ENCODE measurements around the gene BSG.

Gene BSG

DNA sequence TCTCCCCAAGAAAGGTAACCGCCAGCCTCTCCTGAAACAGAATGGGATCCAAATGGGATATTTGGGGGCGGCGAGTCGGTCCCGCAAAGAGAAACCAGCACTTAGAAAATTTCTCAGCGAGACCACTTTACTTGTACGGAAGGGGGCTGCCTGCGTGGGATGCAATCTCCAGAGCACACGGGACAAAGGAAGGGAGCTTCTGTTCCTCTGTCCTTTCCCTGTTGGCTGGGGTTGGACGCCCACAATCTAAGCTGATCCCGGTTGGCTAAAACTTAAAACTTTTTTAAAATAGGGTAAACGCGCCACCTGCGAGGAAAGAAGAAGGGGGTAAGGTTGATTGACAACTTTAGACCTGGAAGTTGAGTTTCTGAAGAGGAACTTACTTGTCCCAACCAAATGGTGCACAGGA lies 826 bp upstream of the BSG start:
- H3K4me3 ChIP-seq (ENCODE audit: low read depth, low read length) = peak overlapping the region; percentile 42
- no peak overlapping the region for H3K9ac ChIP-seq
- TF ChIP-seq, protein P1, sequence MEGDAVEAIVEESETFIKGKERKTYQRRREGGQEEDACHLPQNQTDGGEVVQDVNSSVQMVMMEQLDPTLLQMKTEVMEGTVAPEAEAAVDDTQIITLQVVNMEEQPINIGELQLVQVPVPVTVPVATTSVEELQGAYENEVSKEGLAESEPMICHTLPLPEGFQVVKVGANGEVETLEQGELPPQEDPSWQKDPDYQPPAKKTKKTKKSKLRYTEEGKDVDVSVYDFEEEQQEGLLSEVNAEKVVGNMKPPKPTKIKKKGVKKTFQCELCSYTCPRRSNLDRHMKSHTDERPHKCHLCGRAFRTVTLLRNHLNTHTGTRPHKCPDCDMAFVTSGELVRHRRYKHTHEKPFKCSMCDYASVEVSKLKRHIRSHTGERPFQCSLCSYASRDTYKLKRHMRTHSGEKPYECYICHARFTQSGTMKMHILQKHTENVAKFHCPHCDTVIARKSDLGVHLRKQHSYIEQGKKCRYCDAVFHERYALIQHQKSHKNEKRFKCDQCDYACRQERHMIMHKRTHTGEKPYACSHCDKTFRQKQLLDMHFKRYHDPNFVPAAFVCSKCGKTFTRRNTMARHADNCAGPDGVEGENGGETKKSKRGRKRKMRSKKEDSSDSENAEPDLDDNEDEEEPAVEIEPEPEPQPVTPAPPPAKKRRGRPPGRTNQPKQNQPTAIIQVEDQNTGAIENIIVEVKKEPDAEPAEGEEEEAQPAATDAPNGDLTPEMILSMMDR (IDR thresholded peaks at IDR 0.05) = no peak
- H3K27me3 ChIP-seq (ENCODE audit: control insufficient read depth, insufficient read depth, low read length) = no peaks in the 10 kb centered on the region
- H3K79me2 ChIP-seq = peaks cover 38% of the 10 kb centered on the region
- peak overlapping the region; percentile 69 for H3K27ac ChIP-seq
- H3K4me1 ChIP-seq = no peaks in the 10 kb centered on the region
- H3K36me3 ChIP-seq (ENCODE audit: control insufficient read depth, insufficient read depth, low read length) = no peaks in the 10 kb centered on the region
- no peaks in the 10 kb centered on the region for H3K9me3 ChIP-seq (ENCODE audit: control insufficient read depth, low read length)
- H3K4me2 ChIP-seq (ENCODE audit: low read length) = peak overlapping the region; percentile 80
- peak overlapping the region; percentile 91 for H2AFZ ChIP-seq

DNA sequence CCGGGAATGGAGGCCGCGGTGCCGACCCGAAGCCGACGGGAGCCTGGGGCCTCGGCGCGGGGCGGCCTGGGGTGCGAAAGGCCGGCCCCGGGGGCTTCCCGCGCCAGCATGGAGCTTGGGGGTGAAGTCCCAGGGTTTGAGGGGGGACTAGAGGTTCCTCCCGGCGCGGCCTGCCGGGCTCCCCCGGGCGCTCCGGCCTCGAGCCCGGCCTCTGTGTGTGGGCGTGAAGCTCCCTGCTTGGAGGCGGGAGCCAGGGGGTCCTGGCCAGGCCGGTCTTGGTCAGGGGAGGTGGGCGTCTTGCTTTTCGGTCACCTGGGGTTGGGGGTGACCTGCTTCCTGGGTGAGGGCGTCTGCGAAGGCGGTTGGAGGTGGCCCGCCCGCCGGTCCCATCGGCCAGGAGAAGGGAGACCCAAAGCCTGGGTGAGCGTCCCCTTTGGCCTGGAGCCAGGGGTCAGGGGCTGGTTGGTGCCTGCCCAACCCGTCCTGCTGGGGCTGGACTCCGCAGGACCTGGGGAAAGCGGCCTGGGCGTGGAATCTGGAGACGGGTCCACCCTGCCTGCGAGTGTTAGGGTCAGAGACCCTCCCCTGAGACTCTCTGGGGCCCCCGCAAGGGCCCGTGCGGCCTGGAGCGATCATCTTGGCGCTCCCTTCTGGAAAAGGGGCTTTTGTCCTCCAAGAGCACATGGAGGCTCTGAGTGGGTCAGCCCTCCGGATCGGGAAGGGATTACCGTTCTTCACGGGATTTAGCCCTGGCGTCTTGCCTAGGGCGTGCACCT lies 535 bp downstream of the BSG start:
- Histone ChIP-seq H2AFZ (peak overlapping the region; percentile 77), H3K36me3 (ENCODE audit: control insufficient read depth, insufficient read depth, low read length) (no peaks in the 10 kb centered on the region), H3K4me3 (ENCODE audit: low read depth, low read length) (peak overlapping the region; percentile 93), H3K9me3 (ENCODE audit: control insufficient read depth, low read length) (no peaks in the 10 kb centered on the region), H3K79me2 (peaks cover 49% of the 10 kb centered on the region), H3K4me2 (ENCODE audit: low read length) (peak overlapping the region; percentile 83), H3K27ac (peak overlapping the region; percentile 57), H3K27me3 (ENCODE audit: control insufficient read depth, insufficient read depth, low read length) (no peaks in the 10 kb centered on the region), H3K9ac (peak overlapping the region; percentile 87), H3K4me1 (no peaks in the 10 kb centered on the region)
- TF ChIP-seq, protein P1 (IDR thresholded peaks at IDR 0.05) = no peak

DNA sequence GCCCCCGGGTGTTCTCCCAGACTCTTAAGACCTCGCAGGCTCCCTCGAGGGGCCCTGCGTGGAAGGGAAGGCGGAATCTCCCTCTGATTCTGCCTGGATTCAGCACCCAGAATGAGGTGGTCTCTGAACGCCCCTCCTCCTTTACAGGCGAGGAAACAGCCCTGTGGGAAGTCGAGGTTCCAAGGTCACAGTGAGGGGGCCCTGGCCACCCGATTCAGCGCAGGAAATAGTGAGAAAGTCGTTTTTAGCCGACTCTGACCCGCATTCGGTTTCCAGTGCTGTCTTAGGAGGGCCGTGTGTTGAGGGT lies 1.1 kb downstream of the BSG start:
- Histone ChIP-seq H3K9me3 (ENCODE audit: control insufficient read depth, low read length) (no peaks in the 10 kb centered on the region), H3K79me2 (peaks cover 49% of the 10 kb centered on the region), H3K9ac (no peak overlapping the region), H3K4me2 (ENCODE audit: low read length) (peak overlapping the region; percentile 83), H2AFZ (no peak overlapping the region), H3K27ac (no peak overlapping the region), H3K4me1 (no peaks in the 10 kb centered on the region), H3K36me3 (ENCODE audit: control insufficient read depth, insufficient read depth, low read length) (no peaks in the 10 kb centered on the region), H3K4me3 (ENCODE audit: low read depth, low read length) (peak overlapping the region; percentile 93), H3K27me3 (ENCODE audit: control insufficient read depth, insufficient read depth, low read length) (no peaks in the 10 kb centered on the region)
- TF ChIP-seq, protein P1 (IDR thresholded peaks at IDR 0.05) = no peak

DNA sequence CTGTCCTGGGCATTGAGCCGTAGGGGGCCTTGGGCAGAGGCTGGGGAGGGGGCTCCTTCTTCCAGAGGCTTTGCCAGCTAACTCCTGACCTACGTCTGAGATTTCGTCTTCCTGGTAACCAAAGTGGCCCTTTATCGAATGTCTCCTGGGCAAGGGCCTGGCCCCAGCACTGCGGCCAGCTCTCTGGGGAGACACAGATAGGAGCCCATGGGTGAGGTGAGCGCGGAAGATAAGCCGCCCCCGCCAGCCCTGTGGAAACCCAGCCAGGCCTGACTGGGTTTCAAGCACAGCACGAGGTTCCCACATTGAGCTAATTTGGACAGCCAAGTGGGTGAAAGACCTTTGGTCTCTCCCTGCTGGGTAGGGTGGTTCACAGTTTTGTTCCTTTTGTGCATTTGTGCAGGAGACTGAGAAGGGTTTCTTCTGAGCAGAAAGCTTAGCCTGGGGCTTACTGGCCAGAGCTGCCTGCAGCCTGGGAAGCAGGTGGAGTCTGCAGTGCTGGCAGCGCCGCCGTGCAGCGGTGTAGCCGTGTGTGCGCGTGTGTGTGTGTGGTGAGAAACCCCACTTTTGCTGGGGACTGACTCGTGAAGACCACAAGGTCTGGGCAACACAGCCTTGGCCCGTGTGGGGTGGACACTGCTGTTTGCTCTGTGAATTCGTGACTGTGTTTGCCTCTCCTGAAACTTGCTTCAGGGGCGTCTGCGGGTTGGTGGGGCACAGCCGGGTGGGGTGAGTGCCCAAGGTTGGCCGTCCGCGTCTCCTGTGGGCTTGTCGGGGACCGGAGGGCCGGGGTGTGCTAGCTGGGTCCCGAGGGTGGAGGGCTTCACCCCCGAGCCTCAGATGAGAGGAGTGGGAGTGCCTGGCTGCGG lies 2.5 kb downstream of the BSG start:
- H3K36me3 ChIP-seq (ENCODE audit: control insufficient read depth, insufficient read depth, low read length) = no peaks in the 10 kb centered on the region
- no peak overlapping the region for H3K27ac ChIP-seq
- no peaks in the 10 kb centered on the region for H3K4me1 ChIP-seq
- peaks cover 49% of the 10 kb centered on the region for H3K79me2 ChIP-seq
- H3K4me3 ChIP-seq (ENCODE audit: low read depth, low read length) = peak overlapping the region; percentile 34
- H3K4me2 ChIP-seq (ENCODE audit: low read length) = peak overlapping the region; percentile 63
- H3K9ac ChIP-seq = no peak overlapping the region
- no peak overlapping the region for H2AFZ ChIP-seq
- TF ChIP-seq, protein P1 (IDR thresholded peaks at IDR 0.05) = no peak
- H3K9me3 ChIP-seq (ENCODE audit: control insufficient read depth, low read length) = no peaks in the 10 kb centered on the region
- H3K27me3 ChIP-seq (ENCODE audit: control insufficient read depth, insufficient read depth, low read length) = no peaks in the 10 kb centered on the region

Measured in parathyroid adenoma (tissue), 2 donors.